Activated T-helper 2 cell treated with anti-CD3 and anti-CD28 coated beads, Interferon-gamma antibody, Interleukin-2, Interleukin-4, amounts not matched to agents 10 μg/mL and 5 μg/mL and 100 μg/mL, durations not matched to agents 14 hours and 24 hours and 36 hours (primary cell): Measurements from ENCODE around the gene PCNX4. TPM values are rescaled to one million over a fixed set of nuclear protein-coding genes. Genes with fewer than 3 reads are reported as not detected.

Experiments used
- DNase-seq: peaks from one replicate; pipeline ENCODE4 v3.0.0; 2021; ENCODE audit warnings: low spot score
- H3K27ac Mint-ChIP-seq: one replicate; pipeline ENCODE4 v1.8.0; 2021; ENCODE audit warnings: mixed read lengths
- H3K27me3 Mint-ChIP-seq: one replicate; pipeline ENCODE4 v1.8.0; 2021; ENCODE audit warnings: low read depth, mixed read lengths
- H3K36me3 Mint-ChIP-seq: one replicate; pipeline ENCODE4 v1.8.0; 2021; ENCODE audit warnings: low read depth, mixed read lengths
- H3K4me1 Mint-ChIP-seq: one replicate; pipeline ENCODE4 v1.8.0; 2021; ENCODE audit warnings: low read depth, mixed read lengths
- H3K4me3 Mint-ChIP-seq: one replicate; pipeline ENCODE4 v1.8.0; 2021; ENCODE audit warnings: low read depth, mild to moderate bottlenecking, moderate library complexity, mixed read lengths
- H3K9me3 Mint-ChIP-seq: one replicate; pipeline ENCODE4 v1.8.0; 2021; ENCODE audit warnings: mixed read lengths
- intact Hi-C: fragments of 100-400 bp; cut with micrococcal nuclease; formaldehyde crosslinking; loops from one replicate; pipeline ENCODE4 v1.15.1; 2023
- total RNA-seq: library from RNA; stranded (reverse); gene quantifications from 2 replicates; pipeline ENCODE4 v1.2.3, GENCODE V29; 2022

PCNX4 gene
- total RNA-seq, 1 donor from 2014 or later: 38.8 TPM

- Mint-ChIP-seq H3K4me1 (peaks cover 28% of the 10 kb centered on the region), H3K4me3 (peak overlapping the region; percentile 94), H3K27ac (peak overlapping the region; percentile 95)
Measured at GRCh38 chr14:60164404-60164711, 72.6 kb downstream of the PCNX4 start.

GRCh38 chr14:60164712-60165546 is 73.2 kb downstream of the PCNX4 start, which contains the start of gene DHRS7:
TSS of gene DHRS7 (minus strand) at chr14:60165398. CDS start at chr14:60165309, 89 bp downstream.
- DNase-seq: peak; percentile 58
- Mint-ChIP-seq H3K4me3 (peak within 1 kb of the TSS; percentile 94), H3K9me3 (no peaks in the 10 kb centered on the region), H3K27me3 (no peaks in the 10 kb centered on the region), H3K27ac (peak within 1 kb of the TSS; percentile 95), H3K4me1 (peaks cover 25% of the 10 kb centered on the region), H3K36me3 (peaks cover 27% of the 10 kb centered on the region)
- intact Hi-C loops: loop anchor here (1.0 to 10.0 kb wide), 5 partner anchors 14 to 700 kb away; partner anchors contain the start of genes GPR135 and PPM1A

More at GRCh38 chr14:60164404-60164711, 72.6 kb downstream of the PCNX4 start:
- Mint-ChIP-seq H3K27me3 (no peaks in the 10 kb centered on the region), H3K9me3 (no peaks in the 10 kb centered on the region), H3K36me3 (peaks cover 31% of the 10 kb centered on the region)
- intact Hi-C loops: loop anchor here (1.0 to 10.0 kb wide), 4 partner anchors 13 to 700 kb away; partner anchors contain the start of genes GPR135 and PPM1A
- DNase-seq: no peak

- intact Hi-C loops: loop anchor here (1.0 to 10.0 kb wide), 3 partner anchors 19 to 701 kb away; partner anchors contain the start of genes GPR135 and PPM1A
- no peak for DNase-seq
- H3K4me3 Mint-ChIP-seq: peak overlapping the region; percentile 76
- H3K4me1 Mint-ChIP-seq: peaks cover 25% of the 10 kb centered on the region
- H3K27me3 Mint-ChIP-seq: no peaks in the 10 kb centered on the region
- H3K9me3 Mint-ChIP-seq: no peaks in the 10 kb centered on the region
- peaks cover 27% of the 10 kb centered on the region for H3K36me3 Mint-ChIP-seq
- peak overlapping the region; percentile 67 for H3K27ac Mint-ChIP-seq
Measured at GRCh38 chr14:60165547-60165876, 73.8 kb downstream of the PCNX4 start.

- no peaks in the 10 kb centered on the region for H3K27me3 Mint-ChIP-seq
- peak overlapping the region; percentile 76 for H3K4me3 Mint-ChIP-seq
- no peaks in the 10 kb centered on the region for H3K9me3 Mint-ChIP-seq
- H3K27ac Mint-ChIP-seq: peak overlapping the region; percentile 67
- peaks cover 23% of the 10 kb centered on the region for H3K36me3 Mint-ChIP-seq
- intact Hi-C loops: loop anchor here (10.0 kb wide), 1 partner anchor 701 kb away; the partner anchor contains the start of gene GPR135
- DNase-seq: no peak
- peaks cover 25% of the 10 kb centered on the region for H3K4me1 Mint-ChIP-seq
Measured at GRCh38 chr14:60166142-60166541, 74.4 kb downstream of the PCNX4 start.

GRCh38 chr14:60169722-60170121 is 78.0 kb downstream of the PCNX4 start:
- no peak for DNase-seq
- Mint-ChIP-seq H3K9me3 (no peaks in the 10 kb centered on the region), H3K27me3 (no peaks in the 10 kb centered on the region), H3K4me1 (peaks cover 13% of the 10 kb centered on the region), H3K27ac (no peak overlapping the region), H3K4me3 (no peak overlapping the region), H3K36me3 (peaks cover under 1% of the 10 kb centered on the region)
- intact Hi-C loops: loop anchor here (10.0 kb wide), 1 partner anchor 705 kb away; the partner anchor contains the start of gene GPR135

GRCh38 chr14:60170948-60171347 is 79.2 kb downstream of the PCNX4 start:
- no peak overlapping the region for H3K27ac Mint-ChIP-seq
- no peak for DNase-seq
- peaks cover 8% of the 10 kb centered on the region for H3K4me1 Mint-ChIP-seq
- no peaks in the 10 kb centered on the region for H3K36me3 Mint-ChIP-seq
- intact Hi-C loops: no loop called here
- peaks cover 1% of the 10 kb centered on the region for H3K27me3 Mint-ChIP-seq
- no peak overlapping the region for H3K4me3 Mint-ChIP-seq
- H3K9me3 Mint-ChIP-seq: no peaks in the 10 kb centered on the region

GRCh38 chr14:60171690-60172089 is 80.0 kb downstream of the PCNX4 start:
- Mint-ChIP-seq H3K27ac (no peak overlapping the region), H3K4me3 (no peak overlapping the region), H3K36me3 (no peaks in the 10 kb centered on the region), H3K4me1 (peaks cover under 1% of the 10 kb centered on the region), H3K27me3 (peaks cover 1% of the 10 kb centered on the region), H3K9me3 (no peaks in the 10 kb centered on the region)
- no peak for DNase-seq
- intact Hi-C loops: no loop called here

- no peaks in the 10 kb centered on the region for H3K4me1 Mint-ChIP-seq
- intact Hi-C loops: no loop called here
- H3K9me3 Mint-ChIP-seq: no peaks in the 10 kb centered on the region
- H3K27ac Mint-ChIP-seq: no peak overlapping the region
- H3K4me3 Mint-ChIP-seq: no peak overlapping the region
- H3K27me3 Mint-ChIP-seq: peaks cover 1% of the 10 kb centered on the region
- no peaks in the 10 kb centered on the region for H3K36me3 Mint-ChIP-seq
- no peak for DNase-seq
Measured at GRCh38 chr14:60174352-60175254, 82.9 kb downstream of the PCNX4 start.

GRCh38 chr14:60175255-60175902 is 83.7 kb downstream of the PCNX4 start:
- DNase-seq: no peak
- peaks cover 1% of the 10 kb centered on the region for H3K27me3 Mint-ChIP-seq
- intact Hi-C loops: no loop called here
- H3K9me3 Mint-ChIP-seq: peaks cover 2% of the 10 kb centered on the region
- H3K36me3 Mint-ChIP-seq: no peaks in the 10 kb centered on the region
- H3K27ac Mint-ChIP-seq: no peak overlapping the region
- H3K4me1 Mint-ChIP-seq: no peaks in the 10 kb centered on the region
- H3K4me3 Mint-ChIP-seq: no peak overlapping the region

- no peak overlapping the region for H3K4me3 Mint-ChIP-seq
- no peaks in the 10 kb centered on the region for H3K36me3 Mint-ChIP-seq
- intact Hi-C loops: no loop called here
- no peak overlapping the region for H3K27ac Mint-ChIP-seq
- H3K4me1 Mint-ChIP-seq: peaks cover under 1% of the 10 kb centered on the region
- H3K27me3 Mint-ChIP-seq: peaks cover 1% of the 10 kb centered on the region
- peaks cover 6% of the 10 kb centered on the region for H3K9me3 Mint-ChIP-seq
- no peak for DNase-seq
Measured at GRCh38 chr14:60178164-60178563, 86.4 kb downstream of the PCNX4 start.

- peaks cover 1% of the 10 kb centered on the region for H3K27me3 Mint-ChIP-seq
- no peak overlapping the region for H3K27ac Mint-ChIP-seq
- H3K9me3 Mint-ChIP-seq: peaks cover 6% of the 10 kb centered on the region
- H3K4me1 Mint-ChIP-seq: peaks cover 7% of the 10 kb centered on the region
- no peak overlapping the region for H3K4me3 Mint-ChIP-seq
- H3K36me3 Mint-ChIP-seq: no peaks in the 10 kb centered on the region
- no peak for DNase-seq
- intact Hi-C loops: no loop called here
Measured at GRCh38 chr14:60178820-60179219, 87.1 kb downstream of the PCNX4 start.

- Mint-ChIP-seq H3K9me3 (peaks cover 6% of the 10 kb centered on the region), H3K36me3 (no peaks in the 10 kb centered on the region), H3K27ac (no peak overlapping the region), H3K27me3 (peaks cover 1% of the 10 kb centered on the region), H3K4me3 (no peak overlapping the region), H3K4me1 (peaks cover 13% of the 10 kb centered on the region)
- intact Hi-C loops: no loop called here
- DNase-seq: no peak
Measured at GRCh38 chr14:60179431-60179869, 87.7 kb downstream of the PCNX4 start.
